ENCODE measurements around the gene HMSD.
"Not testable (repeated sequence)": the region's sequence is repeated elsewhere in the genome, so short reads cannot be mapped to it uniquely, and the experiment has no call there.

DNA sequence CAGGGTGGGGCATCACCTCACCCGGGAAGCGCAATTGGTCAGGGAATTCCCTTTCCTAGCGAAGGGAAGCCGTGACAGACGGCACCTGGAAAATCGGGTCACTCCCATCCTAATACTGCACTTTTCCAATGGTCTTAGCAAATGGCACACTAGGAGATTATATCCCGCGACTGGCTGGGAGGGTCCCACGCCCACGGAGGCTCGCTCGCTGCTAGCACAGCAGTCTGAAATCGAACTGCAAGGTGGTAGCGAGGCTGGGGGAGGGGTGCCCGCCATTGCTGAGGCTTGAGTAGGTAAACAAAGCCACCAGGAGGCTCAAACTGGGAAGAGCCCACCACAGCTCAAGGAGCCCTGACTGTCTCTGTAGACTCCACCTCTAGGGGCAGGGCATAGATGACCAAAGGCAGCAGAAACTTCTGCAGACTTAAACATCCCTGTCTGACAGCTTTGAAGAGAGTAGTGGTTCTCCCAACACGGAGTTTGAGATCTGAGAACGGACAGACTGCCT lies 8.5 kb upstream of the HMSD start:
- TF ChIP-seq MXI1 (IDR thresholded peaks at IDR 0.05; ENCODE audit: low read depth, low read length); POLR2AphosphoS5 (IDR thresholded peaks at IDR 0.05; ENCODE audit: low read depth, low read length); YY1 (IDR thresholded peaks at IDR 0.05; ENCODE audit: low read depth); NFIC (IDR thresholded peaks at IDR 0.05; ENCODE audit: borderline replicate concordance); TEAD4 (IDR thresholded peaks at IDR 0.05; ENCODE audit: borderline replicate concordance, insufficient read depth); SMC3 (IDR thresholded peaks at IDR 0.05; ENCODE audit: low read depth, low read length); GABPA (IDR thresholded peaks at IDR 0.05; ENCODE audit: low read depth); SIN3A (IDR thresholded peaks at IDR 0.05; ENCODE audit: borderline replicate concordance, low read depth, low read length): not testable (repeated sequence)
- TF ChIP-seq, protein P1, sequence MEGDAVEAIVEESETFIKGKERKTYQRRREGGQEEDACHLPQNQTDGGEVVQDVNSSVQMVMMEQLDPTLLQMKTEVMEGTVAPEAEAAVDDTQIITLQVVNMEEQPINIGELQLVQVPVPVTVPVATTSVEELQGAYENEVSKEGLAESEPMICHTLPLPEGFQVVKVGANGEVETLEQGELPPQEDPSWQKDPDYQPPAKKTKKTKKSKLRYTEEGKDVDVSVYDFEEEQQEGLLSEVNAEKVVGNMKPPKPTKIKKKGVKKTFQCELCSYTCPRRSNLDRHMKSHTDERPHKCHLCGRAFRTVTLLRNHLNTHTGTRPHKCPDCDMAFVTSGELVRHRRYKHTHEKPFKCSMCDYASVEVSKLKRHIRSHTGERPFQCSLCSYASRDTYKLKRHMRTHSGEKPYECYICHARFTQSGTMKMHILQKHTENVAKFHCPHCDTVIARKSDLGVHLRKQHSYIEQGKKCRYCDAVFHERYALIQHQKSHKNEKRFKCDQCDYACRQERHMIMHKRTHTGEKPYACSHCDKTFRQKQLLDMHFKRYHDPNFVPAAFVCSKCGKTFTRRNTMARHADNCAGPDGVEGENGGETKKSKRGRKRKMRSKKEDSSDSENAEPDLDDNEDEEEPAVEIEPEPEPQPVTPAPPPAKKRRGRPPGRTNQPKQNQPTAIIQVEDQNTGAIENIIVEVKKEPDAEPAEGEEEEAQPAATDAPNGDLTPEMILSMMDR (IDR thresholded peaks at IDR 0.05): not testable (repeated sequence)
- TF ChIP-seq, protein P2, sequence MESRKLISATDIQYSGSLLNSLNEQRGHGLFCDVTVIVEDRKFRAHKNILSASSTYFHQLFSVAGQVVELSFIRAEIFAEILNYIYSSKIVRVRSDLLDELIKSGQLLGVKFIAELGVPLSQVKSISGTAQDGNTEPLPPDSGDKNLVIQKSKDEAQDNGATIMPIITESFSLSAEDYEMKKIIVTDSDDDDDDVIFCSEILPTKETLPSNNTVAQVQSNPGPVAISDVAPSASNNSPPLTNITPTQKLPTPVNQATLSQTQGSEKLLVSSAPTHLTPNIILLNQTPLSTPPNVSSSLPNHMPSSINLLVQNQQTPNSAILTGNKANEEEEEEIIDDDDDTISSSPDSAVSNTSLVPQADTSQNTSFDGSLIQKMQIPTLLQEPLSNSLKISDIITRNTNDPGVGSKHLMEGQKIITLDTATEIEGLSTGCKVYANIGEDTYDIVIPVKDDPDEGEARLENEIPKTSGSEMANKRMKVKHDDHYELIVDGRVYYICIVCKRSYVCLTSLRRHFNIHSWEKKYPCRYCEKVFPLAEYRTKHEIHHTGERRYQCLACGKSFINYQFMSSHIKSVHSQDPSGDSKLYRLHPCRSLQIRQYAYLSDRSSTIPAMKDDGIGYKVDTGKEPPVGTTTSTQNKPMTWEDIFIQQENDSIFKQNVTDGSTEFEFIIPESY (IDR thresholded peaks at IDR 0.05; ENCODE audit: borderline replicate concordance, low read depth): not testable (repeated sequence)
- TF ChIP-seq, protein P3, sequence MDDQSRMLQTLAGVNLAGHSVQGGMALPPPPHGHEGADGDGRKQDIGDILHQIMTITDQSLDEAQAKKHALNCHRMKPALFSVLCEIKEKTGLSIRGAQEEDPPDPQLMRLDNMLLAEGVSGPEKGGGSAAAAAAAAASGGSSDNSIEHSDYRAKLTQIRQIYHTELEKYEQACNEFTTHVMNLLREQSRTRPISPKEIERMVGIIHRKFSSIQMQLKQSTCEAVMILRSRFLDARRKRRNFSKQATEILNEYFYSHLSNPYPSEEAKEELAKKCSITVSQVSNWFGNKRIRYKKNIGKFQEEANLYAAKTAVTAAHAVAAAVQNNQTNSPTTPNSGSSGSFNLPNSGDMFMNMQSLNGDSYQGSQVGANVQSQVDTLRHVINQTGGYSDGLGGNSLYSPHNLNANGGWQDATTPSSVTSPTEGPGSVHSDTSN (IDR thresholded peaks at IDR 0.05): not testable (repeated sequence)
